Fibroblast of lung (primary cell): ENCODE results near the gene RAN. TPM values are rescaled to one million over a fixed set of nuclear protein-coding genes. Genes with fewer than 3 reads are reported as not detected.

Experiments used
- DNase-seq, 2 donors: peaks; one replicate each; pipeline versions ENCODE4 v3.0.0 to v3.0.0-alpha.2; 2010; ENCODE audit warnings: low read depth in 2 of 2
- H2AFZ ChIP-seq: 2 replicates; pipeline ENCODE4 v1.5.1; 2012; ENCODE audit warnings: low read length, control low read depth, inconsistent platforms
- H3K27ac ChIP-seq: 2 replicates; pipeline ENCODE4 v1.5.1; 2011; ENCODE audit warnings: low read length, control low read depth; ENCODE audit not compliant: insufficient read depth
- H3K27me3 ChIP-seq: 2 replicates; pipeline ENCODE4 v1.5.1; 2011; ENCODE audit warnings: mild to moderate bottlenecking, low read length; ENCODE audit not compliant: control insufficient read depth, insufficient read depth
- H3K36me3 ChIP-seq: 2 replicates; pipeline ENCODE4 v1.5.1; 2011; ENCODE audit warnings: low read length; ENCODE audit not compliant: control insufficient read depth, insufficient read depth
- H3K4me1 ChIP-seq: 2 replicates; pipeline ENCODE4 v1.5.1; 2011; ENCODE audit warnings: low read length; ENCODE audit not compliant: control insufficient read depth, insufficient read depth; ENCODE audit errors: extremely low read depth
- H3K4me2 ChIP-seq: 2 replicates; pipeline ENCODE4 v1.5.1; 2011; ENCODE audit warnings: low read length, control low read depth; ENCODE audit not compliant: insufficient read depth; ENCODE audit errors: extremely low read depth
- H3K4me3 ChIP-seq, 4 experiments: fragments of 200-600 bp in 1 of 4; sonication (generic) in 1 of 4; replicated peaks in 1 of 4; 2 replicates each; pipeline ENCODE4 v1.5.1; 2011 to 2016; ENCODE audit warnings: low read length in 4 of 4, low read depth in 3 of 4, mild to moderate bottlenecking in 3 of 4, control low read depth in 2 of 4, inconsistent platforms in 1 of 4, mixed read lengths in 1 of 4; ENCODE audit not compliant: insufficient read depth in 1 of 4; ENCODE audit errors: control extremely low read depth in 1 of 4
- H3K79me2 ChIP-seq: 2 replicates; pipeline ENCODE4 v1.5.1; 2012; ENCODE audit warnings: mild to moderate bottlenecking, low read length, inconsistent platforms; ENCODE audit not compliant: control insufficient read depth, insufficient read depth
- H3K9ac ChIP-seq: 2 replicates; pipeline ENCODE4 v1.5.1; 2011; ENCODE audit warnings: mild to moderate bottlenecking, low read length, control low read depth; ENCODE audit not compliant: insufficient read depth
- H3K9me3 ChIP-seq: 2 replicates; pipeline ENCODE4 v1.5.1; 2012; ENCODE audit warnings: low read depth, low read length; ENCODE audit not compliant: control insufficient read depth, insufficient read depth
- H4K20me1 ChIP-seq: 2 replicates; pipeline ENCODE4 v1.5.1; 2011; ENCODE audit warnings: low read length; ENCODE audit not compliant: control insufficient read depth, insufficient read depth; ENCODE audit errors: extremely low read depth
- EZH2 ChIP-seq: IDR thresholded peaks from 2 replicates; pipeline ENCODE4 v1.5.1; 2012; ENCODE audit warnings: low read length, control low read depth, mild to moderate bottlenecking; ENCODE audit errors: missing control alignments
- polyA plus RNA-seq, 2 donors: library from polyadenylated mRNA; depleted of rRNA in 1 of 2; stranded (reverse) in 1 of 2; unstranded in 1 of 2; fragments of >200 nt; gene quantifications; 2 replicates each; pipeline ENCODE4 v1.2.1, GENCODE V29; 2011 to 2012; ENCODE audit warnings: missing spikeins in 1 of 2
- total RNA-seq: library from RNA; depleted of rRNA; stranded (reverse); fragments of >200 nt; gene quantifications from 2 replicates; pipeline ENCODE4 v1.2.1, GENCODE V29; 2014
- TF ChIP-seq, protein P1 (sequence below), 2 donors: IDR thresholded peaks in 1 of 2; conservative IDR thresholded peaks in 1 of 2; 1 replicate in 1 of 2; 2 replicates in 1 of 2; pipeline ENCODE4 v1.5.1; 2011 to 2012; ENCODE audit warnings: low read length in 2 of 2, control low read depth in 1 of 2, inconsistent platforms in 1 of 2, low read depth in 1 of 2, mild to moderate bottlenecking in 1 of 2

Gene RAN
- total and polyA plus RNA-seq, 2 donors (not counting 1 experiment from before 2014, with no cell fraction given) = 409 to 1,342 TPM

DNA sequence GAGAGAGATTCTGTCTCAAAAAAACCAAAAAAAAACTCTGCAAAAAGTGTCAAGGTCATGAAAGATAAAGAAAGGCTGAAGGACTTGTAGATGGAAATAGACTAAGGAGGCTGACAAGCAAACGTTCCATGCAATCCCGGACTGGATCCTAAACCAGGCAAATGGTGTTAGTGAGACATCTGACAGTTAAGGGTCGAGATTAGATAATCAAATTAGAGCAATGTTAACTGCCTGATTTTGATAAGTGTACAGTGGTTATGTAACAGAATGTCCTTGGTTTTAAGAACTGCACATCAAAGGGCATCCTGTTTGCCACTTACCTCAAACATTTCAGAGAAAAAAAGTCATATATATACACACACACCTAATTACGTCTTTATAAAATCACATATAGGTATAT lies 3.5 kb upstream of the RAN start:
- Histone ChIP-seq H3K27me3 (no peaks in the 10 kb centered on the region), H3K9me3 (no peaks in the 10 kb centered on the region), H3K79me2 (peaks cover 13% of the 10 kb centered on the region), H3K36me3 (peaks cover 4% of the 10 kb centered on the region), H3K27ac (no peak overlapping the region), H4K20me1 (no peaks in the 10 kb centered on the region), H3K4me3 (no peak overlapping the region), H3K4me1 (peaks cover 4% of the 10 kb centered on the region), H2AFZ (no peak overlapping the region), H3K9ac (no peak overlapping the region), H3K4me2 (no peak overlapping the region)
- TF ChIP-seq, protein P1, sequence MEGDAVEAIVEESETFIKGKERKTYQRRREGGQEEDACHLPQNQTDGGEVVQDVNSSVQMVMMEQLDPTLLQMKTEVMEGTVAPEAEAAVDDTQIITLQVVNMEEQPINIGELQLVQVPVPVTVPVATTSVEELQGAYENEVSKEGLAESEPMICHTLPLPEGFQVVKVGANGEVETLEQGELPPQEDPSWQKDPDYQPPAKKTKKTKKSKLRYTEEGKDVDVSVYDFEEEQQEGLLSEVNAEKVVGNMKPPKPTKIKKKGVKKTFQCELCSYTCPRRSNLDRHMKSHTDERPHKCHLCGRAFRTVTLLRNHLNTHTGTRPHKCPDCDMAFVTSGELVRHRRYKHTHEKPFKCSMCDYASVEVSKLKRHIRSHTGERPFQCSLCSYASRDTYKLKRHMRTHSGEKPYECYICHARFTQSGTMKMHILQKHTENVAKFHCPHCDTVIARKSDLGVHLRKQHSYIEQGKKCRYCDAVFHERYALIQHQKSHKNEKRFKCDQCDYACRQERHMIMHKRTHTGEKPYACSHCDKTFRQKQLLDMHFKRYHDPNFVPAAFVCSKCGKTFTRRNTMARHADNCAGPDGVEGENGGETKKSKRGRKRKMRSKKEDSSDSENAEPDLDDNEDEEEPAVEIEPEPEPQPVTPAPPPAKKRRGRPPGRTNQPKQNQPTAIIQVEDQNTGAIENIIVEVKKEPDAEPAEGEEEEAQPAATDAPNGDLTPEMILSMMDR (conservative IDR thresholded peaks at IDR 0.05 in 1 of 2, IDR thresholded peaks at IDR 0.05 in 1 of 2; ENCODE audit: low read depth in 1 of 2, low read length in 2 of 2) = no peak
- TF ChIP-seq EZH2 = no peak
- no peak for DNase-seq

DNA sequence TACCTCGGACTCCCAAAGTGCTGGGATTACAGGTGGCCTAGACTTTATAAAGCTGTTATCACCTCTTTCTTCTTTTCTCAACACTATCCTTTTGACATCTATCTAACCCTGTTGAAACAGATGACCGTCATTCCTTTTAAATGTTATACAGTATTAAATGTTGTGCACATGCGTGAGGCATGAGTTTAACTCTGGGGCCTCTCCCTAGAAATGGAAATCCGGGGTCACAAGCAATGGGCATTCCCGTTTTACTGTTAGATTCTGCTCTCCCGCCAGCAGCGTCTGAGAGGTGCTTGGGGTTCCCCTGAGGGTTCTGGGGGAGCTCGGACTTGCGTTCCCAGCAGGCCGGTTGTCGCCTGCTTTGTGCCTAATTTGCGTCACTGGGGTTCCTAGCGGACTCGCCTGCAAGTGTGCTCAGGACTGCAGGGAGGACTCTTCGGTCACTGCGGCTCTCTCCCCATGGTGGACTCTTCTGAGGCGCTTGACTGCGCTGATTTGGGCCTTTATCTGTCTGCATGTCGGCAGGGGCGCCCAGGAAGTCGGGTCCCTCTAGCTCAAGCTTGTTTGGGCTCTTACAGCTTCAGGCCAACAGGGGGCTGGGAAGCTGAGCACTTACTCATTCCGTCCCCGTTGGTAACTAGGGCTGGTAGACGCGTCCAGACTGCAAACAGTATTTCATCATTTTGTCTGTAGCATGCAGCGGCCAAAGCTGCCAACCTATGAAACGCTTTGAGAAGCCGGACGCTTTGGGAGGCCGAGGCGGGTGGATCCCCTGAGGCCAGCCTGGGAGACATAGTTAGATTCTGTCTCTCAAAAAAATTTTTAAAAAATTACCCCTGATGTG lies 1.2 kb upstream of the RAN start:
- H3K4me2 ChIP-seq = peak overlapping the region; percentile 84
- H3K27me3 ChIP-seq = no peaks in the 10 kb centered on the region
- peaks cover 4% of the 10 kb centered on the region for H3K4me1 ChIP-seq
- peaks cover 9% of the 10 kb centered on the region for H3K36me3 ChIP-seq
- peak overlapping the region; percentile 45 for H2AFZ ChIP-seq
- peak overlapping the region; percentile 97 for H3K27ac ChIP-seq
- peak; percentile 93 to 95 for DNase-seq
- peak overlapping the region; percentile 90 for H3K9ac ChIP-seq
- H3K79me2 ChIP-seq = peaks cover 32% of the 10 kb centered on the region
- TF ChIP-seq, protein P1 (conservative IDR thresholded peaks at IDR 0.05 in 1 of 2, IDR thresholded peaks at IDR 0.05 in 1 of 2; ENCODE audit: low read depth in 1 of 2, low read length in 2 of 2) = peak; percentile 63 to 75
- TF ChIP-seq EZH2 = no peak
- H3K9me3 ChIP-seq = no peaks in the 10 kb centered on the region
- no peaks in the 10 kb centered on the region for H4K20me1 ChIP-seq
- H3K4me3 ChIP-seq = peak overlapping the region; percentile 47 to 64 (median 56)

DNA sequence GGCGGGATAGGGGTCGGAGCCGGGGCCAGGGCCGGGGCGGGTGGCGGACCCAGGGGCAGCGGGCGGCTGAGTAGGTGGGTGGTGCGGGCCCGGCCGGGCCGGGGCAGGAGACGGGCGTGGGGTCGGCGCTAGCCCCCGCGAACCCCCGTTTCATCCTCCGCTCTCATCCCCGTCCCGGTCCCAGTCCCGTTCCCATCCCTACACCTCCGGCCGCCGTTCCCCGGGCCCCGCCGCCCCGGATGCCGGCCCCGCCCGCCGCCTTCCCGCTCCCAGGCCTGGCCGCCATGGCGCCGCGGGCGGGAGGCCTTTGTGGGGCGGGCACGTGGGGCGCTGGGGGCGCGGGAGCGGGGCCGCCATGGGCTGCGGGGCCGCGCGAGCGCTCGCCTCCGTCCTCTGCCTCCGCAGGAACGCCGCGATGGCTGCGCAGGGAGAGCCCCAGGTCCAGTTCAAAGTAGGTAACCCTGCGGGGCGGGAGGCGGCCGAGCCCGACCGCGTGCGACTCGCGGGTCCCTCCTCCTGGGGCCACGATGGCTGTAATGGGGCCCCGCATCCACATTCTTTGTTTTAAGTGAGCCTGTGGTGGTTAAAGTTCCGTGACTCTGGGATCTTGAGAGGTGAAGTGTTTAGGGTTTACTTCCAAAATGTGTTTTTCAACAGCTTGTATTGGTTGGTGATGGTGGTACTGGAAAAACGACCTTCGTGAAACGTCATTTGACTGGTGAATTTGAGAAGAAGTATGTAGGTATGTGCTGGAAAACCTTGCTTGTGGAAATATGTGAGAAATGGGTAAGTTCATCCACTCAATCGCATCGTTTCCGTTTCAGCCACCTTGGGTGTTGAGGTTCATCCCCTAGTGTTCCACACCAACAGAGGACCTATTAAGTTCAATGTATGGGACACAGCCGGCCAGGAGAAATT lies 572 bp downstream of the RAN start:
- Histone ChIP-seq H3K27ac (peak overlapping the region; percentile 87), H3K36me3 (peaks cover 15% of the 10 kb centered on the region), H3K27me3 (no peaks in the 10 kb centered on the region), H3K4me2 (peak overlapping the region; percentile 80), H3K79me2 (peaks cover 33% of the 10 kb centered on the region), H3K9me3 (no peaks in the 10 kb centered on the region), H3K4me1 (peaks cover 4% of the 10 kb centered on the region), H3K9ac (peak overlapping the region; percentile 88), H4K20me1 (no peaks in the 10 kb centered on the region), H3K4me3 (peak overlapping the region; percentile 92 to 99 (median 95)), H2AFZ (no peak overlapping the region)
- DNase-seq = peak; percentile 15 to 56
- TF ChIP-seq, protein P1 (conservative IDR thresholded peaks at IDR 0.05 in 1 of 2, IDR thresholded peaks at IDR 0.05 in 1 of 2; ENCODE audit: low read depth in 1 of 2, low read length in 2 of 2) = no peak
- TF ChIP-seq EZH2 = no peak
